K562 (cell line): Measurements from ENCODE around the gene HMG20B. TPM values are rescaled to one million over a fixed set of nuclear protein-coding genes. Genes with fewer than 3 reads are reported as not detected.
A peak's percentile ranks its signal among the peaks of the same experiment; 100 is the strongest.

Experiments
- DLX4 ChIP-seq: fragments of 250-450 bp; sonication (Bioruptor Pico); IDR thresholded peaks from 2 replicates; pipeline ENCODE4 v1.6.1; 2021; ENCODE audit warnings: mild to moderate bottlenecking
- MCM2 ChIP-seq: fragments of 450-650 bp; IDR thresholded peaks from 2 replicates; pipeline ENCODE4 v1.6.1; 2017; ENCODE audit warnings: low read depth, mild to moderate bottlenecking
- REST ChIP-seq, 2 experiments: fragments of 450-650 bp; formaldehyde crosslinking in 1 of 2; IDR thresholded peaks; 2 replicates each; pipeline versions ENCODE4 v1.4.0 to v1.6.1; 2014 to 2020; ENCODE audit warnings: mild to moderate bottlenecking in 2 of 2, borderline replicate concordance in 1 of 2, low read depth in 1 of 2
- SIN3A ChIP-seq, 2 experiments: fragments of 150-350 bp in 1 of 2; IDR thresholded peaks; 2 replicates each; pipeline ENCODE4 v1.6.1; 2011 to 2016; ENCODE audit warnings: borderline replicate concordance in 2 of 2, low read depth in 2 of 2, low read length in 2 of 2, mild to moderate bottlenecking in 2 of 2, moderate library complexity in 2 of 2; ENCODE audit not compliant: control insufficient read depth in 1 of 2
- SIX5 ChIP-seq, 2 experiments: IDR thresholded peaks; 2 replicates each; pipeline ENCODE4 v1.6.1; 2011; ENCODE audit warnings: low read length in 2 of 2, borderline replicate concordance in 1 of 2, low read depth in 1 of 2, mild to moderate bottlenecking in 1 of 2, moderate library complexity in 1 of 2; ENCODE audit not compliant: insufficient read depth in 1 of 2
- TOE1 ChIP-seq, 2 experiments: fragments of 450-650 bp in 1 of 2; sonication (generic) in 1 of 2; formaldehyde crosslinking in 1 of 2; IDR thresholded peaks; 2 replicates each; pipeline versions ENCODE4 v1.7.1 to v1.8.0; 2016 to 2022; ENCODE audit warnings: borderline replicate concordance in 2 of 2, mild to moderate bottlenecking in 2 of 2, antibody characterized with exemption in 1 of 2, inconsistent platforms in 1 of 2, low read depth in 1 of 2, missing genetic modification reagents in 1 of 2, moderate library complexity in 1 of 2
- ZNF511 ChIP-seq: sonication (generic); formaldehyde crosslinking; IDR thresholded peaks from 2 replicates; pipeline ENCODE4 v1.8.0; 2022; ENCODE audit warnings: mild to moderate bottlenecking, missing genetic modification reagents
- polyA plus RNA-seq, 8 experiments: library from polyadenylated mRNA; depleted of rRNA in 4 of 8; stranded (reverse) in 5 of 8; unstranded in 3 of 8; fragments of >200 nt; fragmentation: Nextera tagmentation in 2 of 8; fragmentation: Illumina TruSeq in 1 of 8; extraction: Ambion mirVana in 2 of 8; extraction: Trizol in 1 of 8; gene quantifications; 2 replicates each; pipeline versions ENCODE4 v1.2.1 to v1.2.3, GENCODE V29; 2011 to 2014; ENCODE audit warnings: inconsistent platforms in 1 of 8, missing spikeins in 1 of 8
- total RNA-seq, 7 experiments: library from RNA; depleted of rRNA in 6 of 7; stranded (reverse); fragments of >200 nt in 6 of 7; fragmentation: Illumina TruSeq in 2 of 7; extraction: Trizol in 2 of 7; gene quantifications; 2 replicates each; pipeline versions ENCODE4 v1.2.1 to v1.2.3, GENCODE V29; 2011 to 2021; ENCODE audit warnings: low replicate concordance in 1 of 7
- TF ChIP-seq, protein P1 (sequence below): fragments of 250-450 bp; sonication (Bioruptor Pico); IDR thresholded peaks from 2 replicates; pipeline ENCODE4 v1.4.0; 2020; ENCODE audit warnings: mild to moderate bottlenecking, moderate library complexity
- TF ChIP-seq, protein P2 (sequence below): fragments of 250-450 bp; sonication (Bioruptor Pico); IDR thresholded peaks from 2 replicates; pipeline ENCODE4 v1.8.0; 2021; ENCODE audit warnings: moderate library complexity, mild to moderate bottlenecking, inconsistent platforms

Gene HMG20B
- total and polyA plus RNA-seq, 9 of the 15 experiments (the other 6 are each of a cell fraction or from before 2014, with no cell fraction given): 0.35 to 172 (median 38.6) TPM

DNA sequence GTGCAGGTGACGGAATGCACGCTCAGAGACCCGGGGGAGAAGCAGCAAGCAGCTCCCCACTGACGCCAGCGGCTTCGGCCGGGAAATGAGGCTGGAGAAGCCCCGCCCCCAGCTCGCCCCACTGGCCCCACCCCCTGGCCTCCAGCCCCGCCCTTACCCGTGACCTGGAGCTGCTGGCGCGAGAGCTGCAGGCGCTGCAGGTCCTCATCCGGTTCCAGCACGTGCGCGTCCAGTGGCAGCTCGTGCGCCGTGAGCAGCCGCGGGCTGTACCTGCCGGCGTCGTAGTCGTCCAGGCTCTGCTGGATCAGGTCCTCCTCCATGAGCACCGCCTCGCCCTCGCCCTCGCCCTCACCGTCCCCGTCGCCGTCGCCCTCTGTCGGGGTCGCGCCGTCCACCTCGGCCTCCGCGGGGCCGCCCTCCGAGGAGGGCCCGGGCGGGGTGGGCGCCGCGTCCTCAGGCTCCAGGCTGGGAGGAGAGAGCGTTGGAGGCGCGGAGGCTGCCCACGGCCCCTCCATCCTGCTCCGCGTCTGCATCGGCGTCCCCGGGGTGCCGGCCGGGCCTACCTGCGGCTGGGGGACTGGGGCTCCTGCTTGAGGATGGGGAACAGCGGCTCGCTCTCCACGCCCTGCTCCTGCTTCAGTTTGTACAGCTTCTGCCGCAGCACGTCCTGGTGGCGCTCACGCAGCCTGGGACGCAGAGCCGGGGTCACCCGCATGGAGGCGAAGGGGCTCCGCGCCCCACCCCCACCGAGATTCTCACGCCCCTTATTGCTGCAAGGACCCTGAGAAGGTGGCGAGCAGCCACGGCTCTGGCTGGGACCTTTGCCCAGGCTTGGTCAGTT is 40.4 kb downstream of the HMG20B start (continued):
- TF ChIP-seq, protein P1, sequence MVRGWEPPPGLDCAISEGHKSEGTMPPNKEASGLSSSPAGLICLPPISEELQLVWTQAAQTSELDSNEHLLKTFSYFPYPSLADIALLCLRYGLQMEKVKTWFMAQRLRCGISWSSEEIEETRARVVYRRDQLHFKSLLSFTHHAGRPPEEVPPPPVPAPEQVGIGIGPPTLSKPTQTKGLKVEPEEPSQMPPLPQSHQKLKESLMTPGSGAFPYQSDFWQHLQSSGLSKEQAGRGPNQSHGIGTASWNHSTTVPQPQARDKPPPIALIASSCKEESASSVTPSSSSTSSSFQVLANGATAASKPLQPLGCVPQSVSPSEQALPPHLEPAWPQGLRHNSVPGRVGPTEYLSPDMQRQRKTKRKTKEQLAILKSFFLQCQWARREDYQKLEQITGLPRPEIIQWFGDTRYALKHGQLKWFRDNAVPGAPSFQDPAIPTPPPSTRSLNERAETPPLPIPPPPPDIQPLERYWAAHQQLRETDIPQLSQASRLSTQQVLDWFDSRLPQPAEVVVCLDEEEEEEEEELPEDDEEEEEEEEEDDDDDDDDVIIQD (CRISPR knock-in tag): no peak
- TF ChIP-seq SIN3A (IDR thresholded peaks at IDR 0.05; ENCODE audit: borderline replicate concordance in 2 of 2, control insufficient read depth in 1 of 2, low read depth in 2 of 2, low read length in 2 of 2) (peak in 1 of 2 experiments; percentile 39; a peak in 1 of 4 replicates), DLX4 (CRISPR knock-in tag) (no peak), ZNF511 (CRISPR knock-in tag) (no peak), REST (IDR thresholded peaks at IDR 0.05; ENCODE audit: borderline replicate concordance) (no peak), REST (CRISPR knock-in tag; IDR thresholded peaks at IDR 0.05; ENCODE audit: low read depth) (no peak), SIX5 (IDR thresholded peaks at IDR 0.05; ENCODE audit: borderline replicate concordance in 1 of 2, insufficient read depth in 1 of 2, low read depth in 1 of 2, low read length in 2 of 2) (no peak), TOE1 (IDR thresholded peaks at IDR 0.05; ENCODE audit: borderline replicate concordance) (no peak), TOE1 (CRISPR knock-in tag; IDR thresholded peaks at IDR 0.05; ENCODE audit: borderline replicate concordance, low read depth) (no peak), MCM2 (no peak)
- TF ChIP-seq, protein P2, sequence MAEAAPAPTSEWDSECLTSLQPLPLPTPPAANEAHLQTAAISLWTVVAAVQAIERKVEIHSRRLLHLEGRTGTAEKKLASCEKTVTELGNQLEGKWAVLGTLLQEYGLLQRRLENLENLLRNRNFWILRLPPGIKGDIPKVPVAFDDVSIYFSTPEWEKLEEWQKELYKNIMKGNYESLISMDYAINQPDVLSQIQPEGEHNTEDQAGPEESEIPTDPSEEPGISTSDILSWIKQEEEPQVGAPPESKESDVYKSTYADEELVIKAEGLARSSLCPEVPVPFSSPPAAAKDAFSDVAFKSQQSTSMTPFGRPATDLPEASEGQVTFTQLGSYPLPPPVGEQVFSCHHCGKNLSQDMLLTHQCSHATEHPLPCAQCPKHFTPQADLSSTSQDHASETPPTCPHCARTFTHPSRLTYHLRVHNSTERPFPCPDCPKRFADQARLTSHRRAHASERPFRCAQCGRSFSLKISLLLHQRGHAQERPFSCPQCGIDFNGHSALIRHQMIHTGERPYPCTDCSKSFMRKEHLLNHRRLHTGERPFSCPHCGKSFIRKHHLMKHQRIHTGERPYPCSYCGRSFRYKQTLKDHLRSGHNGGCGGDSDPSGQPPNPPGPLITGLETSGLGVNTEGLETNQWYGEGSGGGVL (CRISPR knock-in tag): no peak
